H1 (cell line): Measurements from ENCODE around the gene MITF. TPM values are rescaled to one million over a fixed set of nuclear protein-coding genes. Genes with fewer than 3 reads are reported as not detected.

Source experiments
- CTCF ChIA-PET: fragments of 300-600 bp; sonication (Branson Sonifier 250); formaldehyde crosslinking; loops from one replicate; lab custom pipeline; 2021; ENCODE audit not compliant: partially characterized antibody; lab: Charles Lee
- POLR2A ChIA-PET: fragments of 300-600 bp; sonication (Branson Sonifier 250); formaldehyde crosslinking; loops from one replicate; lab custom pipeline; 2021; ENCODE audit warnings: inconsistent platforms; ENCODE audit not compliant: partially characterized antibody; lab: Charles Lee
- DNase-seq, 2 experiments: peaks; one replicate each; pipeline versions ENCODE4 v3.0.0 to v3.0.0-alpha.2; 2010 to 2022; ENCODE audit warnings: low spot score in 2 of 2, low read depth in 1 of 2, mixed read lengths in 1 of 2
- FAIRE-seq: peaks from 2 replicates; lab custom pipeline; 2011; peaks lifted over from hg19 to GRCh38; lab: Jason Lieb, UNC
- H2AFZ ChIP-seq: 2 replicates; pipeline ENCODE4 v1.8.1; 2012; ENCODE audit warnings: low read length, inconsistent platforms
- H2AK5ac ChIP-seq: 2 replicates; pipeline ENCODE4 v1.6.1; 2013; ENCODE audit warnings: low read depth, low read length
- H2BK120ac ChIP-seq: replicated peaks from 2 replicates; pipeline ENCODE3; 2013; ENCODE audit warnings: low read depth, low read length, inconsistent platforms
- H2BK12ac ChIP-seq: 2 replicates; pipeline ENCODE4 v1.6.1; 2013; ENCODE audit warnings: low read depth, low read length
- H2BK15ac ChIP-seq: 2 replicates; pipeline ENCODE4 v1.6.1; 2013; ENCODE audit warnings: low read length
- H2BK20ac ChIP-seq: 2 replicates; pipeline ENCODE4 v1.6.1; 2013; ENCODE audit warnings: low read length
- H2BK5ac ChIP-seq: 2 replicates; pipeline ENCODE4 v1.6.1; 2013; ENCODE audit warnings: low read depth, low read length
- H3K14ac ChIP-seq: 2 replicates; pipeline ENCODE4 v1.6.1; 2013; ENCODE audit warnings: inconsistent platforms; ENCODE audit not compliant: insufficient read length
- H3K18ac ChIP-seq: 2 replicates; pipeline ENCODE4 v1.6.1; 2013; ENCODE audit warnings: low read length; ENCODE audit errors: extremely low read depth
- H3K23ac ChIP-seq: 2 replicates; pipeline ENCODE4 v1.6.1; 2013; ENCODE audit warnings: inconsistent platforms; ENCODE audit not compliant: insufficient read length
- H3K23me2 ChIP-seq: 2 replicates; pipeline ENCODE4 v1.6.1; 2013; ENCODE audit warnings: low read depth, low read length
- H3K27ac ChIP-seq: 2 replicates; pipeline ENCODE4 v1.6.1; 2011; ENCODE audit warnings: low read depth, low read length, inconsistent platforms
- H3K27me3 ChIP-seq, 4 experiments: replicated peaks in 1 of 4; 1 replicate in 1 of 4; 2 replicates in 3 of 4; pipeline versions ENCODE4 v1.6.1 to v1.8.1; 2011 to 2013; ENCODE audit warnings: low read length in 3 of 4, mild to moderate bottlenecking in 3 of 4, inconsistent platforms in 2 of 4, mixed read lengths in 2 of 4, moderate library complexity in 1 of 4; ENCODE audit not compliant: control insufficient read depth in 3 of 4, insufficient read depth in 3 of 4; ENCODE audit errors: extremely low read depth in 1 of 4
- H3K36me3 ChIP-seq, 4 experiments: 2 replicates each; pipeline versions ENCODE4 v1.6.1 to v1.8.1; 2011 to 2013; ENCODE audit warnings: mild to moderate bottlenecking in 4 of 4, low read length in 3 of 4, moderate library complexity in 2 of 4, control low read depth in 1 of 4, inconsistent platforms in 1 of 4; ENCODE audit not compliant: insufficient read depth in 4 of 4, control insufficient read depth in 2 of 4
- H3K4ac ChIP-seq: replicated peaks from 2 replicates; pipeline ENCODE3; 2013; ENCODE audit warnings: low read length, low read depth, mixed read lengths, inconsistent platforms; ENCODE audit not compliant: insufficient read length
- H3K4me1 ChIP-seq, 4 experiments: replicated peaks in 1 of 4; 1 replicate in 1 of 4; 2 replicates in 3 of 4; pipeline versions ENCODE4 v1.6.1 to v1.8.1; 2011 to 2013; ENCODE audit warnings: low read length in 3 of 4, inconsistent platforms in 2 of 4, mixed read lengths in 1 of 4; ENCODE audit not compliant: insufficient read depth in 4 of 4, control insufficient read depth in 3 of 4
- H3K4me2 ChIP-seq, 2 experiments: 2 replicates each; pipeline versions ENCODE4 v1.6.1 to v1.8.1; 2011 to 2013; ENCODE audit warnings: low read depth in 2 of 2, low read length in 2 of 2, control low read depth in 1 of 2, inconsistent platforms in 1 of 2, mild to moderate bottlenecking in 1 of 2; ENCODE audit not compliant: insufficient read depth in 1 of 2
- H3K4me3 ChIP-seq, 4 experiments: fragments of 200-600, 300-600 bp in 1 of 4; sonication (generic), shearing (Covaris generic), sonication (Bioruptor Twin) in 1 of 4; 2 replicates each; pipeline versions ENCODE4 v1.5.1 to v1.8.1; 2011 to 2016; ENCODE audit warnings: low read length in 4 of 4, low read depth in 3 of 4, control low read depth in 2 of 4, inconsistent platforms in 2 of 4, mild to moderate bottlenecking in 2 of 4, mixed read lengths in 1 of 4, moderate library complexity in 1 of 4; ENCODE audit not compliant: insufficient read depth in 2 of 4; ENCODE audit errors: extremely low read depth in 1 of 4
- H3K56ac ChIP-seq: replicated peaks from 2 replicates; pipeline ENCODE3; 2013; ENCODE audit warnings: low read depth, mild to moderate bottlenecking, mixed read lengths, low read length, inconsistent platforms; ENCODE audit not compliant: insufficient read length
- H3K79me1 ChIP-seq: 2 replicates; pipeline ENCODE4 v1.6.1; 2013; ENCODE audit warnings: low read depth, low read length, control low read depth
- H3K79me2 ChIP-seq, 2 experiments: 2 replicates each; pipeline versions ENCODE4 v1.6.1 to v1.8.1; 2012 to 2013; ENCODE audit warnings: low read length in 2 of 2, mild to moderate bottlenecking in 2 of 2, inconsistent platforms in 1 of 2; ENCODE audit not compliant: insufficient read depth in 2 of 2, control insufficient read depth in 1 of 2
- H3K9ac ChIP-seq, 4 experiments: replicated peaks in 1 of 4; 1 replicate in 1 of 4; 2 replicates in 3 of 4; pipeline versions ENCODE4 v1.6.1 to v1.8.1; 2011 to 2013; ENCODE audit warnings: low read depth in 3 of 4, low read length in 3 of 4, control low read depth in 2 of 4, mild to moderate bottlenecking in 2 of 4, moderate library complexity in 2 of 4, inconsistent platforms in 1 of 4; ENCODE audit errors: extremely low read depth in 1 of 4
- H3K9me3 ChIP-seq, 2 experiments: 2 replicates each; pipeline versions ENCODE4 v1.6.1 to v1.8.1; 2012 to 2013; ENCODE audit warnings: mild to moderate bottlenecking in 2 of 2, moderate library complexity in 2 of 2, control low read depth in 1 of 2, inconsistent platforms in 1 of 2, low read depth in 1 of 2, low read length in 1 of 2, mixed read lengths in 1 of 2; ENCODE audit not compliant: insufficient read depth in 2 of 2
- H4K20me1 ChIP-seq, 2 experiments: replicated peaks in 1 of 2; 2 replicates each; pipeline versions ENCODE3 to v1.8.1; 2011 to 2013; ENCODE audit warnings: inconsistent platforms in 2 of 2, low read length in 2 of 2, mild to moderate bottlenecking in 1 of 2; ENCODE audit not compliant: insufficient read depth in 2 of 2, control insufficient read depth in 1 of 2
- H4K5ac ChIP-seq: 2 replicates; pipeline ENCODE4 v1.6.1; 2013; ENCODE audit warnings: low read length, low read depth, mixed read lengths, inconsistent platforms; ENCODE audit not compliant: insufficient read length
- H4K8ac ChIP-seq: 2 replicates; pipeline ENCODE4 v1.8.0; 2013; ENCODE audit warnings: mild to moderate bottlenecking, moderate library complexity, low read length, inconsistent platforms; ENCODE audit not compliant: insufficient read depth; ENCODE audit errors: extremely low read depth
- H4K91ac ChIP-seq: replicated peaks from 2 replicates; pipeline ENCODE3; 2013; ENCODE audit warnings: low read length, mixed read lengths, inconsistent platforms; ENCODE audit not compliant: insufficient read length
- BACH1 ChIP-seq: IDR thresholded peaks from 2 replicates; pipeline ENCODE4 v1.6.1; 2012; ENCODE audit warnings: low read length, improper control_type of control experiment
- CEBPB ChIP-seq: IDR thresholded peaks from 2 replicates; pipeline ENCODE4 v1.6.1; 2012; ENCODE audit warnings: low read depth, low read length
- EP300 ChIP-seq, 2 experiments: IDR thresholded peaks; 1 replicate in 1 of 2; 2 replicates in 1 of 2; pipeline ENCODE4 v1.6.1; 2011 to 2012; ENCODE audit warnings: low read depth in 2 of 2, low read length in 2 of 2, mild to moderate bottlenecking in 2 of 2, borderline replicate concordance in 1 of 2, inconsistent platforms in 1 of 2, moderate library complexity in 1 of 2
- HDAC6 ChIP-seq: IDR thresholded peaks from one replicate; pipeline ENCODE4 v1.7.1; 2012; ENCODE audit warnings: low read depth, mild to moderate bottlenecking, inconsistent platforms, low read length, moderate library complexity
- KDM4A ChIP-seq: IDR thresholded peaks from one replicate; pipeline ENCODE4 v1.7.1; 2012; ENCODE audit warnings: low read depth, mild to moderate bottlenecking, moderate library complexity, low read length, inconsistent platforms; ENCODE audit not compliant: severe bottlenecking
- MAFK ChIP-seq: IDR thresholded peaks from 2 replicates; pipeline ENCODE4 v1.6.1; 2012; ENCODE audit warnings: low read depth, mild to moderate bottlenecking, improper control_type of control experiment, low read length
- NANOG ChIP-seq: IDR thresholded peaks from 2 replicates; pipeline ENCODE4 v1.6.1; 2011; ENCODE audit warnings: low read length, low read depth, mild to moderate bottlenecking, inconsistent platforms; ENCODE audit not compliant: insufficient read depth, poor library complexity, severe bottlenecking
- RFX5 ChIP-seq: IDR thresholded peaks from 2 replicates; pipeline ENCODE4 v1.6.1; 2011; ENCODE audit warnings: low read depth, low read length, improper control_type of control experiment, borderline replicate concordance
- RXRA ChIP-seq: IDR thresholded peaks from 2 replicates; pipeline ENCODE4 v1.6.1; 2011; ENCODE audit warnings: low read depth, mild to moderate bottlenecking, low read length, moderate library complexity; ENCODE audit not compliant: insufficient read depth
- SIN3A ChIP-seq, 2 experiments: IDR thresholded peaks in 1 of 2; conservative IDR thresholded peaks in 1 of 2; 2 replicates each; pipeline ENCODE4 v1.6.1; 2011 to 2012; ENCODE audit warnings: low read length in 2 of 2, improper control_type of control experiment in 1 of 2, low read depth in 1 of 2, mild to moderate bottlenecking in 1 of 2
- SUZ12 ChIP-seq: fragments of 200-600 bp; sonication (generic); IDR thresholded peaks from 2 replicates; pipeline ENCODE4 v1.6.1; 2012; ENCODE audit warnings: mild to moderate bottlenecking, inconsistent platforms, low read length, moderate library complexity, mixed read lengths
- ZNF274 ChIP-seq: IDR thresholded peaks from 2 replicates; pipeline ENCODE4 v1.7.0; 2012; ENCODE audit warnings: low read length, borderline replicate concordance; ENCODE audit errors: extremely low read depth
- WGBS, 2 experiments: shearing (Covaris generic) in 1 of 2; methylation state at CpG; one replicate each; pipeline versions ENCODE4 v1.1.6 to v1.1.7; 2013 to 2015; ENCODE audit warnings: low lambda C conversion rate in 2 of 2, mixed read lengths in 2 of 2, inconsistent platforms in 1 of 2, low coverage in 1 of 2, missing lambda C conversion rate in 1 of 2; ENCODE audit not compliant: insufficient replicate concordance in 2 of 2, insufficient coverage in 1 of 2, insufficient read length in 1 of 2; ENCODE audit errors: extremely low coverage in 1 of 2, missing lambda C conversion rate in 1 of 2; 5-methylcytosine and 5-hydroxymethylcytosine counted together
- polyA plus RNA-seq, 7 experiments: library from polyadenylated mRNA; depleted of rRNA in 3 of 7; stranded (reverse) in 5 of 7; unstranded in 2 of 7; fragments of >200 nt in 5 of 7; fragments of 200-250 nt in 2 of 7; gene quantifications; 1 replicate in 5 of 7; 2 replicates in 1 of 7; 4 replicates in 1 of 7; pipeline versions ENCODE4 v1.2.1 to v1.2.3, GENCODE V29; 2011 to 2013; ENCODE audit warnings: missing spikeins in 2 of 7, mixed read lengths in 2 of 7
- total RNA-seq: library from RNA; stranded (reverse); fragmentation: NEBNext Ultra II Directional; extraction: Animal tissue kit (Norgen Biotek cat#: 25700); gene quantifications from 2 replicates; pipeline ENCODE4 v1.2.1, GENCODE V29; 2021
- TF ChIP-seq, protein P1 (sequence below): IDR thresholded peaks from 2 replicates; pipeline ENCODE4 v1.6.1; 2012; ENCODE audit warnings: inconsistent platforms

Gene MITF
- total and polyA plus RNA-seq, 2 of the 8 experiments (the other 6 are each of a cell fraction or from before 2014, with no cell fraction given): 0.53 to 1.4 TPM

DNA sequence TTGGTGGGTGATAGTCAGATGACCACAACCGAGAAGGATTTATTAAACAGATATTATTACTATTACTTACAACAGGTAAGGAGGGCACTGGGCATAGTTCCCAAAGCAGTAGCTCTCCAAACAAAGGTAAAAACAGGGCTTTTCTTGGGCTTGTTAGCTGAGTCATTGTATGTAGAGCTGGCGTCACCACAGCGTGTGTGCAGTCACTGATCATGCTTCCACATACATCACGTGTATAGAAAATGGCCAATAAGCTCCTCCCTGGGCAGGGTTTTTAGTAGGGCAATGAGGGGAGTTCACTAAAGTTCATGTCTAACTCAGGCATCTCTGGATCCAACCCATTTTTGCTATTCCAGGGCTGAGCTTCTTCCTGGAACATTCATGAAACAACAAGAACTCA, 254.5 kb downstream of the MITF start:
- Histone ChIP-seq H2AK5ac (no peak overlapping the region), H3K4me2 (no peak overlapping the region), H2BK12ac (no peak overlapping the region), H3K4me3 (no peak overlapping the region), H2BK15ac (no peak overlapping the region), H2BK5ac (no peak overlapping the region), H3K9me3 (no peaks in the 10 kb centered on the region), H4K8ac (no peak overlapping the region), H3K79me1 (no peaks in the 10 kb centered on the region), H2BK120ac (no peak overlapping the region), H2BK20ac (no peak overlapping the region), H3K56ac (no peak overlapping the region), H3K36me3 (no peaks in the 10 kb centered on the region), H3K79me2 (no peaks in the 10 kb centered on the region), H3K27ac (no peak overlapping the region), H4K20me1 (no peaks in the 10 kb centered on the region), H3K14ac (no peak overlapping the region), H3K4ac (no peak overlapping the region), H3K23ac (no peak overlapping the region), H3K27me3 (no peaks in the 10 kb centered on the region), H3K18ac (no peak overlapping the region), H2AFZ (no peak overlapping the region), H3K4me1 (peaks cover 0 to under 1% (median 0%) of the 10 kb centered on the region in 4 experiments; a peak in 1 of 7 replicates), H4K5ac (no peak overlapping the region), H3K9ac (no peak overlapping the region), H4K91ac (no peak overlapping the region), H3K23me2 (no peaks in the 10 kb centered on the region)
- FAIRE-seq (no peak), DNase-seq (no peak)
- WGBS, 2 experiments: 82% methylated on average over 4 of the region's 4 CpGs; no CpG with 5 or more reads in 1 of the 2 experiments
- CTCF ChIA-PET: no interaction called here
- POLR2A ChIA-PET: no interaction called here
- TF ChIP-seq NANOG (no peak), MAFK (no peak), KDM4A (no peak), ZNF274 (no peak), EP300 (IDR thresholded peaks at IDR 0.05; ENCODE audit: borderline replicate concordance in 1 of 2, low read depth in 2 of 2, low read length in 2 of 2) (no peak), SIN3A (conservative IDR thresholded peaks at IDR 0.05 in 1 of 2, IDR thresholded peaks at IDR 0.05 in 1 of 2; ENCODE audit: low read depth in 1 of 2, low read length in 2 of 2) (no peak), RXRA (no peak), RFX5 (no peak), HDAC6 (no peak), SUZ12 (no peak), CEBPB (no peak), BACH1 (no peak)
- TF ChIP-seq, protein P1, sequence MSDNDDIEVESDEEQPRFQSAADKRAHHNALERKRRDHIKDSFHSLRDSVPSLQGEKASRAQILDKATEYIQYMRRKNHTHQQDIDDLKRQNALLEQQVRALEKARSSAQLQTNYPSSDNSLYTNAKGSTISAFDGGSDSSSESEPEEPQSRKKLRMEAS: no peak
